HG02798 (cell line): Measurements from ENCODE around the gene ADARB1.

Experiments
- ATAC-seq: cut with Tn5 transposase; IDR thresholded peaks from one replicate; pipeline ENCODE4 v1.9.1; 2021; ENCODE audit warnings: mild to moderate bottlenecking; ENCODE audit not compliant: unreplicated experiment, poor library complexity

Gene ADARB1

GRCh38 chr21:45162809-45163208 lies 88.4 kb downstream of the ADARB1 start:
- ATAC-seq, result no peak

- no peak for ATAC-seq
Observed at GRCh38 chr21:45163413-45164123, 89.2 kb downstream of the ADARB1 start.

GRCh38 chr21:45164124-45164511 lies 89.7 kb downstream of the ADARB1 start:
- no peak for ATAC-seq

GRCh38 chr21:45164838-45165237 lies 90.5 kb downstream of the ADARB1 start:
- ATAC-seq, result no peak

GRCh38 chr21:45166931-45167330 lies 92.6 kb downstream of the ADARB1 start:
- no peak for ATAC-seq

GRCh38 chr21:45167796-45168222 lies 93.4 kb downstream of the ADARB1 start:
- no peak for ATAC-seq

GRCh38 chr21:45168522-45168921 lies 94.1 kb downstream of the ADARB1 start:
- no peak for ATAC-seq

GRCh38 chr21:45169001-45169400 lies 94.6 kb downstream of the ADARB1 start:
- ATAC-seq, result no peak

GRCh38 chr21:45169682-45170081 lies 95.3 kb downstream of the ADARB1 start:
- ATAC-seq, result no peak

- no peak for ATAC-seq
Observed at GRCh38 chr21:45170987-45171386, 96.6 kb downstream of the ADARB1 start.

GRCh38 chr21:45172420-45172819 lies 98.0 kb downstream of the ADARB1 start:
- ATAC-seq, result no peak

GRCh38 chr21:45175326-45176095 lies 101.1 kb downstream of the ADARB1 start:
- ATAC-seq, result no peak

GRCh38 chr21:45176141-45176540 lies 101.8 kb downstream of the ADARB1 start:
- no peak for ATAC-seq

- ATAC-seq, result no peak
Observed at GRCh38 chr21:45177039-45177438, 102.7 kb downstream of the ADARB1 start.

GRCh38 chr21:45178070-45178608 lies 103.8 kb downstream of the ADARB1 start:
- ATAC-seq, result no peak

- ATAC-seq, result no peak
Observed at GRCh38 chr21:45178971-45179370, 104.6 kb downstream of the ADARB1 start.

- ATAC-seq, result no peak
Observed at GRCh38 chr21:45179568-45180245, 105.3 kb downstream of the ADARB1 start.

- ATAC-seq, result no peak
Observed at GRCh38 chr21:45180246-45180599, 105.8 kb downstream of the ADARB1 start.

GRCh38 chr21:45182958-45183357 lies 108.6 kb downstream of the ADARB1 start:
- no peak for ATAC-seq

- no peak for ATAC-seq
Observed at GRCh38 chr21:45183852-45184251, 109.5 kb downstream of the ADARB1 start.

- no peak for ATAC-seq
Observed at GRCh38 chr21:45184869-45185268, 110.5 kb downstream of the ADARB1 start.
